ENCODE data around the gene RASGRF2. TPM values are rescaled to one million over a fixed set of nuclear protein-coding genes. Genes with fewer than 3 reads are reported as not detected.

Gene RASGRF2
- total and polyA plus RNA-seq, 11 donors: 3.6 to 16.6 (median 6.3) TPM

DNA sequence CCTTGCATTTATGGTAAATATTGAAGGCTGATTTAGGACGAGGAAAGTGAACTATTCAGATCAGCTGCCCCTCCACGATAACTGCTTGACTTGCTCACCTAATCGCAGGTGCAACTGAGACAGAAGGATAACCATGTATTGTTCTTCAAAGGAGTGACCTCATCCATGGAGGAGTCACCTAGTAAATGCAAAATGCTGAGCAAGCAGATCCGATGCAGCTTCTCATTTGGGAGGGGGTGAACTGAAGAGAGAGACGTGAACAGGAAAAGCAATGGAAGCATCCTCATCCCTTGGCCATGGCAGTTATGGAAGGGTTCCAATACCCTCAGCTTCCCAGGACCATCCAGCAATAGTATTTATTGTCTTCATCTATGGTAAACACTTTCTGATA is 47.5 kb downstream of the RASGRF2 start:
- H3K36me3 ChIP-seq: no peaks in the 10 kb centered on the region
- H3K4me1 ChIP-seq: peaks cover 0 to 39% (median 6%) of the 10 kb centered on the region in 12 donors
- H3K27me3 ChIP-seq: no peaks in the 10 kb centered on the region
- DNase-seq (no peak), ATAC-seq (no peak)
- intact Hi-C loops (cut with DNase I): loop anchor here in 2 of 10 donors (5.0 kb wide), 1 partner anchor 45 kb away; the partner anchor contains the start of gene RASGRF2 (in 2 of the 2)
- WGBS, 4 donors: 74 to 82% (median 76%) methylated on average over 5 of the region's 5 CpGs
- no peak for TF ChIP-seq POLR2A (IDR thresholded peaks at IDR 0.05)
- TF ChIP-seq CTCF (IDR thresholded peaks at IDR 0.05): no peak
- H3K27ac ChIP-seq: peak overlapping the region in 6 of 12 donors; percentile 38 to 82 (median 66)
- H3K4me3 ChIP-seq: no peak overlapping the region
- peaks cover 0 to 2% (median 0%) of the 10 kb centered on the region in 12 donors for H3K9me3 ChIP-seq

- Histone ChIP-seq H3K9me3 (peaks cover 0 to 6% (median 0%) of the 10 kb centered on the region in 12 donors), H3K4me3 (no peak overlapping the region), H3K4me1 (peaks cover 0 to 19% (median 2%) of the 10 kb centered on the region in 12 donors), H3K27ac (no peak overlapping the region), H3K36me3 (no peaks in the 10 kb centered on the region), H3K27me3 (no peaks in the 10 kb centered on the region)
- no peak for ATAC-seq
- WGBS, 4 donors: 91 to 93% (median 92%) methylated on average over 5 of the region's 5 CpGs
- intact Hi-C loops (cut with DNase I): no loop called here
- no peak for DNase-seq
- TF ChIP-seq POLR2A (IDR thresholded peaks at IDR 0.05) (no peak), CTCF (IDR thresholded peaks at IDR 0.05) (no peak)
Measured at GRCh38 chr5:81010336-81011169, 50.4 kb downstream of the RASGRF2 start.

GRCh38 chr5:81014348-81014747 is 54.2 kb downstream of the RASGRF2 start:
- Histone ChIP-seq H3K27ac (no peak overlapping the region), H3K9me3 (peaks cover 0 to 6% (median 0%) of the 10 kb centered on the region in 12 donors), H3K36me3 (no peaks in the 10 kb centered on the region), H3K27me3 (no peaks in the 10 kb centered on the region), H3K4me1 (peaks cover 0 to 17% (median 0%) of the 10 kb centered on the region in 12 donors), H3K4me3 (no peak overlapping the region)
- no peak for TF ChIP-seq CTCF (IDR thresholded peaks at IDR 0.05)
- TF ChIP-seq POLR2A (IDR thresholded peaks at IDR 0.05): no peak
- ATAC-seq: no peak
- 52 to 67% (median 64%) methylated on average over 3 of the region's 3 CpGs for WGBS, 4 donors
- no peak for DNase-seq
- intact Hi-C loops (cut with DNase I): no loop called here

- Histone ChIP-seq H3K4me1 (peaks cover 0 to 19% (median 0%) of the 10 kb centered on the region in 12 donors), H3K9me3 (peaks cover 0 to 6% (median 0%) of the 10 kb centered on the region in 12 donors), H3K4me3 (no peak overlapping the region), H3K27me3 (no peaks in the 10 kb centered on the region), H3K27ac (no peak overlapping the region), H3K36me3 (no peaks in the 10 kb centered on the region)
- DNase-seq: no peak
- intact Hi-C loops (cut with DNase I): no loop called here
- 0 to 51% (median 24%) methylated on average over 1 of the region's 1 CpG for WGBS, 4 donors
- ATAC-seq: no peak
- no peak for TF ChIP-seq POLR2A (IDR thresholded peaks at IDR 0.05)
- TF ChIP-seq CTCF (IDR thresholded peaks at IDR 0.05): no peak
Measured at GRCh38 chr5:81016116-81016515, 56.0 kb downstream of the RASGRF2 start.
